Measurements from ENCODE around the gene ERVW-1. TPM values are rescaled to one million over a fixed set of nuclear protein-coding genes. Genes with fewer than 3 reads are reported as not detected.

Gene ERVW-1
- total and polyA plus RNA-seq, 7 experiments from 2014 or later: 0.24 TPM; not detected in 6

DNA sequence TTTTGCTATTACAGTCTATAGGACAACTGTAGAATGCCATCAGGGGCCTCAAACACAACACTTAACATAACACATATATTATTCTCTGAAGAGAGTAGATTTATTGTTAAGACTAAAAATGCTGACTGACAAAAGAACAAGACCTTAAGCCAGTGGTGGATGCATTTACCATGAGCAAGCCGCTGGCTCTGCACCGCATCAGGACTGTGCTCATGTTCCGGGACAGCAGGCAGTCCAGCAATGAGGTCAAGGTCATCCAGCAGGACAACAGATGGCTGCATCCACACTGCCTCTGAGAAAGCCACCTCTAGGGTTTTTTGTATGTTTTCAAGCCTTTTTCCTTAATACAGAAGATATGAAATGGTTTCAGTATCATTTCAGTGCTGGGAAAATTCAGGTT lies 26.8 kb upstream of the ERVW-1 start:
- POLR2A ChIA-PET: no interaction called here

DNA sequence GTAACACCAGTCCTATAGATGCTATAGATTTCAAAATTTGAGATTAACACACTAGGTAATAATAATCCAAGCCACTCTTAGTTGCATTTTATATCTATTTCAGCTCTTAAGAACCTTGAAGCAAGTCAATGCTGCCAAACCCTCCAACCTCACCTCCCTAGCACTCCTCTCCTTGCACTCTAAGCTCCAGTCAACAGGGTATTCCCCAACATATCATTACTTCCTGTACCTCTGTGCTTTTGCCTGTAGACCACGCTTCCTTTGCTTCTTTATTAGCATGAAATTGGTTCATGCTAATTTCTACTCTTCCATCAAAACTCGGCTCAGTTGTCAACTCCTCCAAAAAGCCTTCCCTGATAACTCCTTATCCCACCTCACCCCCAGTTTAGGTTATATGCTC lies 26.0 kb upstream of the ERVW-1 start:
- DNase-seq: no peak
- H3K4me1 Mint-ChIP-seq: peaks cover 0 to 10% (median 0%) of the 10 kb centered on the region in 7 donors
- H3K27ac Mint-ChIP-seq: peak overlapping the region in 1 of 9 donors; percentile 51
- Histone ChIP-seq H3K27me3 (ENCODE audit: control insufficient read depth in 2 of 2, insufficient read depth in 2 of 2, low read length in 2 of 2) (no peaks in the 10 kb centered on the region), H3K4me1 (ENCODE audit: control insufficient read depth in 2 of 2, insufficient read depth in 2 of 2, low read length in 2 of 2) (no peaks in the 10 kb centered on the region), H3K36me3 (ENCODE audit: control insufficient read depth in 2 of 3, insufficient read depth in 3 of 3, low read length in 3 of 3) (peaks cover 0 to 40% (median 18%) of the 10 kb centered on the region in 3 experiments), H3K27ac (ENCODE audit: low read depth, low read length) (no peak overlapping the region), H3K9me3 (ENCODE audit: control insufficient read depth in 2 of 3, low read length in 3 of 3) (no peaks in the 10 kb centered on the region), H3K4me3 (ENCODE audit: low read length) (no peak overlapping the region)
- no peak for ATAC-seq
- CTCF ChIA-PET: no interaction called here
- peaks cover 11 to 53% (median 25%) of the 10 kb centered on the region in 5 donors for H3K36me3 Mint-ChIP-seq
- intact Hi-C loops (cut with micrococcal nuclease): no loop called here
- H3K27me3 Mint-ChIP-seq: no peaks in the 10 kb centered on the region
- H3K4me3 Mint-ChIP-seq: no peak overlapping the region
- no peaks in the 10 kb centered on the region for H3K9me3 Mint-ChIP-seq
- POLR2A ChIA-PET: no interaction called here

More for the DNA sequence above, 26.8 kb upstream of the ERVW-1 start:
- H3K4me3 ChIP-seq (ENCODE audit: low read length): no peak overlapping the region
- DNase-seq (no peak), ATAC-seq (no peak)
- Mint-ChIP-seq H3K4me3 (no peak overlapping the region), H3K36me3 (peaks cover 11 to 51% (median 19%) of the 10 kb centered on the region in 5 donors), H3K4me1 (peaks cover 0 to 9% (median 0%) of the 10 kb centered on the region in 7 donors), H3K27me3 (no peaks in the 10 kb centered on the region), H3K27ac (no peak overlapping the region), H3K9me3 (no peaks in the 10 kb centered on the region)
- intact Hi-C loops (cut with micrococcal nuclease): no loop called here
- no peaks in the 10 kb centered on the region for H3K9me3 ChIP-seq (ENCODE audit: control insufficient read depth in 2 of 3, low read length in 3 of 3)
- no peak overlapping the region for H3K27ac ChIP-seq (ENCODE audit: low read depth, low read length)
- no peaks in the 10 kb centered on the region for H3K4me1 ChIP-seq (ENCODE audit: control insufficient read depth in 2 of 2, insufficient read depth in 2 of 2, low read length in 2 of 2)
- CTCF ChIA-PET: no interaction called here
- H3K27me3 ChIP-seq (ENCODE audit: control insufficient read depth in 2 of 2, insufficient read depth in 2 of 2, low read length in 2 of 2): no peaks in the 10 kb centered on the region
- peaks cover 0 to 36% (median 18%) of the 10 kb centered on the region in 3 experiments for H3K36me3 ChIP-seq (ENCODE audit: control insufficient read depth in 2 of 3, insufficient read depth in 3 of 3, low read length in 3 of 3)

DNA sequence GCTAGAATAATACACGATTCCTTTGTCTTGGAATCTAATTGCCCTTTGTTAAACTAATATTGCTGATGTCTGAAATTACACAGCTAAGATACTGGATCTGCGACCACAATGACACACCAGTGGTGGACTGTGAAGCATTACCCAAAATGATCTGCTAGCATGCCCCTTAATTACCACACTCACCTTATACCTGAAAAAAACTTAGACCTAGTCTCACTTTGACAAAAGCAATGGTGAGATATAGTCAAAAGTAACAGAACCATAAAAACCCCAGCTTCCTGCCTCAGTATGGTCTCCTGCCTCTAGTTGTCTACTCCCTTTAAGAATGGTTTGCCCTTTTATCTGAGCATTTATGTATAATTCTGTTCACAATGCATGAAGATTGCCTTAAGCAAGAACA lies 20.8 kb upstream of the ERVW-1 start:
- Histone ChIP-seq H3K27me3 (ENCODE audit: control insufficient read depth in 2 of 2, insufficient read depth in 2 of 2, low read length in 2 of 2) (no peaks in the 10 kb centered on the region), H3K36me3 (ENCODE audit: control insufficient read depth in 2 of 3, insufficient read depth in 3 of 3, low read length in 3 of 3) (peaks cover 0 to 56% (median 19%) of the 10 kb centered on the region in 3 experiments), H3K4me1 (ENCODE audit: control insufficient read depth in 2 of 2, insufficient read depth in 2 of 2, low read length in 2 of 2) (no peaks in the 10 kb centered on the region), H3K9me3 (ENCODE audit: control insufficient read depth in 2 of 3, low read length in 3 of 3) (no peaks in the 10 kb centered on the region), H3K4me3 (ENCODE audit: low read length) (no peak overlapping the region), H3K27ac (ENCODE audit: low read depth, low read length) (no peak overlapping the region)
- CTCF ChIA-PET: no interaction called here
- peaks cover 10 to 47% (median 31%) of the 10 kb centered on the region in 5 donors for H3K36me3 Mint-ChIP-seq
- intact Hi-C loops (cut with micrococcal nuclease): no loop called here
- no peak for DNase-seq
- H3K9me3 Mint-ChIP-seq: no peaks in the 10 kb centered on the region
- no peak overlapping the region for H3K4me3 Mint-ChIP-seq
- H3K4me1 Mint-ChIP-seq: peaks cover 0 to 7% (median 0%) of the 10 kb centered on the region in 7 donors
- POLR2A ChIA-PET: no interaction called here
- peak overlapping the region in 1 of 9 donors; percentile 33 for H3K27ac Mint-ChIP-seq
- H3K27me3 Mint-ChIP-seq: no peaks in the 10 kb centered on the region
- no peak for ATAC-seq

DNA sequence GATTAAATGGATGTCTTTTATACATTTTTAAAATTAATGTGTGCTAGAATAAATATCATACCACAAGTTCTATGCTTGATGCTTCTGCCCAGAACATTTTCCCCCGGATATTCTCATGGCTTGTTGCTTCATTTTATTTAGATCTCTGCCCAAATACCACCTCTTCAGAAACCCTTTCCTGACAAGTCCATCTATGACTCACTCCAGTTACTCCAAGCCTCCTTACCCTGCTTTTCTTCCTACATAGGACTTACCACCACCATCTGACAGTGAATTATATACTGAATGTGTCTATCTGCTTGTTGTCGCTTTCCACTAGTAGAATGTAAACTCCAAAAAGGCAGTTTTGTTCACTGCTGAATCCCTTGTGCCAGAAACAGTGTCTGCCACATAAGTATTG lies 19.1 kb upstream of the ERVW-1 start:
- no peak overlapping the region for H3K27ac ChIP-seq (ENCODE audit: low read depth, low read length)
- DNase-seq: no peak
- intact Hi-C loops (cut with micrococcal nuclease): no loop called here
- no peaks in the 10 kb centered on the region for H3K9me3 Mint-ChIP-seq
- H3K36me3 ChIP-seq (ENCODE audit: control insufficient read depth in 2 of 3, insufficient read depth in 3 of 3, low read length in 3 of 3): peaks cover 0 to 66% (median 15%) of the 10 kb centered on the region in 3 experiments
- no peaks in the 10 kb centered on the region for H3K4me1 ChIP-seq (ENCODE audit: control insufficient read depth in 2 of 2, insufficient read depth in 2 of 2, low read length in 2 of 2)
- peaks cover 10 to 50% (median 26%) of the 10 kb centered on the region in 5 donors for H3K36me3 Mint-ChIP-seq
- CTCF ChIA-PET: no interaction called here
- peaks cover 0 to 5% (median 0%) of the 10 kb centered on the region in 7 donors for H3K4me1 Mint-ChIP-seq
- H3K27me3 Mint-ChIP-seq: no peaks in the 10 kb centered on the region
- H3K9me3 ChIP-seq (ENCODE audit: control insufficient read depth in 2 of 3, low read length in 3 of 3): no peaks in the 10 kb centered on the region
- POLR2A ChIA-PET: no interaction called here
- no peak overlapping the region for H3K4me3 Mint-ChIP-seq
- H3K4me3 ChIP-seq (ENCODE audit: low read length): no peak overlapping the region
- H3K27me3 ChIP-seq (ENCODE audit: control insufficient read depth in 2 of 2, insufficient read depth in 2 of 2, low read length in 2 of 2): no peaks in the 10 kb centered on the region
- H3K27ac Mint-ChIP-seq: peak overlapping the region in 1 of 9 donors; percentile 32
- no peak for ATAC-seq

DNA sequence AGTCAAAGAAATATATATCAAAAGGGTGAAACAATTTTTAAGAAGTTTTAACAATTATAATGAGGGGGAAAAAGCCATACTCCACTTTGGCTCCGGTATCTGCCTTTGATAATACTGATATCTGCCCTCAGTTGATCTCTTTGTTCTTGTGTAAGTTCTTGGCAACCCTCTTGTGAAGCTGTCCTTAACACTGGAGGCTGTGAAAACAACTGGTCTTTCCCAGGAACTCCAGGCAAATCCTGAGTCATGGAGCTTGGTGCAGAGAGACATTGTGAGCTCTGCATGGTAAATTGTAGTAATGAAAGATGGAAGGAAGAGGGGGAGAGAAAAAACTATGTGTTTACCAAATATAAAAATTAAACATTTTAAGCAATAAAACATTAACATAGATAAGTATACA lies 11.9 kb upstream of the ERVW-1 start:
- Mint-ChIP-seq H3K36me3 (peaks cover 0 to 42% (median 19%) of the 10 kb centered on the region in 5 donors), H3K4me1 (no peaks in the 10 kb centered on the region), H3K4me3 (no peak overlapping the region), H3K27me3 (no peaks in the 10 kb centered on the region), H3K27ac (peak overlapping the region in 2 of 9 donors; percentile 33), H3K9me3 (no peaks in the 10 kb centered on the region)
- ATAC-seq (no peak), DNase-seq (no peak)
- no peaks in the 10 kb centered on the region for H3K27me3 ChIP-seq (ENCODE audit: control insufficient read depth in 2 of 2, insufficient read depth in 2 of 2, low read length in 2 of 2)
- no peaks in the 10 kb centered on the region for H3K9me3 ChIP-seq (ENCODE audit: control insufficient read depth in 2 of 3, low read length in 3 of 3)
- no peaks in the 10 kb centered on the region for H3K4me1 ChIP-seq (ENCODE audit: control insufficient read depth in 2 of 2, insufficient read depth in 2 of 2, low read length in 2 of 2)
- intact Hi-C loops (cut with micrococcal nuclease): loop anchor here in 1 of 2 donors (1.0 kb wide), 1 partner anchor 21 kb away; no protein-coding TSS in a partner anchor
- H3K4me3 ChIP-seq (ENCODE audit: low read length): no peak overlapping the region
- POLR2A ChIA-PET: interaction anchor here (0.5 to 0.7 kb wide), 2 partner anchors 41 to 52 kb away, joined by 3 read pairs; no protein-coding TSS in a partner anchor
- H3K27ac ChIP-seq (ENCODE audit: low read depth, low read length): no peak overlapping the region
- CTCF ChIA-PET: no interaction called here
- H3K36me3 ChIP-seq (ENCODE audit: control insufficient read depth in 2 of 3, insufficient read depth in 3 of 3, low read length in 3 of 3): peaks cover 16 to 71% (median 27%) of the 10 kb centered on the region in 3 experiments

DNA sequence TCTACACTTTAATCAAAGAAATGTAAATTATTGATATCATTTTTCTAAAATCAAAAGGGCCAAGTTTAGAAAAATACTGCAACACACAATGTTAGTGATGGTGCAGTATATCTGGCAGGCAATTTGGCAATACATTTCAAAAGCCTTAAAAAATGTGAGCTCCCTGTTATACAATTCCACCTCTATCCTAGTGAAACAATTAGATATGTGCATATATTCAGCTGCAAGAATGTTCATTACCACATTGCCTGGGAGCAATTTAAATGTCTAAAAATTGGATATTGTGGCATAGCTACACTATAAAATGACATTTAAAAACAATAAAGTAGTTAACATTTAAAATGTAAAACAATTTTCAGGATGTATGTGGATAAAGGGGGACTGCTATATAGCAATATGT lies 10.1 kb upstream of the ERVW-1 start:
- Mint-ChIP-seq H3K36me3 (peaks cover 0 to 33% (median 19%) of the 10 kb centered on the region in 5 donors), H3K27ac (no peak overlapping the region), H3K27me3 (no peaks in the 10 kb centered on the region), H3K4me3 (no peak overlapping the region), H3K4me1 (no peaks in the 10 kb centered on the region), H3K9me3 (no peaks in the 10 kb centered on the region)
- H3K4me1 ChIP-seq (ENCODE audit: control insufficient read depth in 2 of 2, insufficient read depth in 2 of 2, low read length in 2 of 2): no peaks in the 10 kb centered on the region
- H3K27ac ChIP-seq (ENCODE audit: low read depth, low read length): no peak overlapping the region
- H3K27me3 ChIP-seq (ENCODE audit: control insufficient read depth in 2 of 2, insufficient read depth in 2 of 2, low read length in 2 of 2): no peaks in the 10 kb centered on the region
- no peak for ATAC-seq
- no peaks in the 10 kb centered on the region for H3K9me3 ChIP-seq (ENCODE audit: control insufficient read depth in 2 of 3, low read length in 3 of 3)
- intact Hi-C loops (cut with micrococcal nuclease): no loop called here
- peaks cover 16 to 61% (median 19%) of the 10 kb centered on the region in 3 experiments for H3K36me3 ChIP-seq (ENCODE audit: control insufficient read depth in 2 of 3, insufficient read depth in 3 of 3, low read length in 3 of 3)
- no peak overlapping the region for H3K4me3 ChIP-seq (ENCODE audit: low read length)
- CTCF ChIA-PET: no interaction called here
- POLR2A ChIA-PET: interaction anchor here (0.9 to 1.3 kb wide), 2 partner anchors 40 to 41 kb away, joined by 3 to 4 read pairs; partner anchors contain the start of genes GATAD1, PEX1 and RBM48
- no peak for DNase-seq

DNA sequence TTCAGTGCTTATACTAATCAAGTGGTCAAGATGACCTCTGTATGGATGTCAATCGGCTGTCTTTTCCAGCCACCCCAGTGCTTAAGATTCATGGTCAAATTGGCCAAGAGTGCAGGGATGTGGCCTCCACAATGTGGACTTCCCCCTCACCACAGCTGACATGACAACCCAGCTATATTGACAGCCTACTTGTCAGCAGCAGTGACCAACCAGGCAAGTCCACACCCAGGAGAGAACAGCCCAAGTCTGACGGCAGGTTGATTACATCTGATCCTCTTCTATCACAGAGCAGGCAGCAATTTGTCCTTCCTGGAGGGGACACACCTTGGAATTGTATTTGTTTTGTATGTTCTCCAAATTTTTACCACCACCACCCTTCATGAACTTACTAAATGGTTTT lies 8.2 kb upstream of the ERVW-1 start:
- peaks cover 0 to 25% (median 14%) of the 10 kb centered on the region in 5 donors for H3K36me3 Mint-ChIP-seq
- H3K9me3 Mint-ChIP-seq: no peaks in the 10 kb centered on the region
- DNase-seq: no peak
- no peaks in the 10 kb centered on the region for H3K4me1 Mint-ChIP-seq
- intact Hi-C loops (cut with micrococcal nuclease): no loop called here
- ChIA-PET POLR2A (no interaction called here), CTCF (no interaction called here)
- ATAC-seq: no peak
- peaks cover 15 to 45% (median 16%) of the 10 kb centered on the region in 3 experiments for H3K36me3 ChIP-seq (ENCODE audit: control insufficient read depth in 2 of 3, insufficient read depth in 3 of 3, low read length in 3 of 3)
- H3K27me3 Mint-ChIP-seq: no peaks in the 10 kb centered on the region
- no peaks in the 10 kb centered on the region for H3K4me1 ChIP-seq (ENCODE audit: control insufficient read depth in 2 of 2, insufficient read depth in 2 of 2, low read length in 2 of 2)
- no peak overlapping the region for H3K27ac Mint-ChIP-seq
- H3K4me3 Mint-ChIP-seq: no peak overlapping the region
- H3K9me3 ChIP-seq (ENCODE audit: control insufficient read depth in 2 of 3, low read length in 3 of 3): no peaks in the 10 kb centered on the region
- H3K27me3 ChIP-seq (ENCODE audit: control insufficient read depth in 2 of 2, insufficient read depth in 2 of 2, low read length in 2 of 2): no peaks in the 10 kb centered on the region
- no peak overlapping the region for H3K4me3 ChIP-seq (ENCODE audit: low read length)
- H3K27ac ChIP-seq (ENCODE audit: low read depth, low read length): no peak overlapping the region
